GM23248 (cell line): ENCODE measurements around the gene KDM5A. TPM values are rescaled to one million over a fixed set of nuclear protein-coding genes. Genes with fewer than 3 reads are reported as not detected.
"Not testable (repeated sequence)": the region's sequence is repeated elsewhere in the genome, so short reads cannot be mapped to it uniquely, and the experiment has no call there.

ENCODE experiments used
- DNase-seq: peaks from one replicate; pipeline ENCODE4 v3.0.0-alpha.2; 2015
- H2AFZ ChIP-seq: fragments of 200-600 bp; sonication (generic); 2 replicates; pipeline ENCODE4 v1.6.1; 2016; ENCODE audit warnings: antibody characterized with exemption
- H3F3A ChIP-seq: fragments of 200-600 bp; sonication (generic); 2 replicates; pipeline ENCODE4 v1.6.1; 2016; ENCODE audit warnings: mild to moderate bottlenecking, antibody characterized with exemption, mixed run types; ENCODE audit not compliant: insufficient read depth
- H3K27ac ChIP-seq: fragments of 200-600 bp; sonication (generic); 2 replicates; pipeline ENCODE4 v1.5.1; 2016; ENCODE audit warnings: mild to moderate bottlenecking
- H3K27me3 ChIP-seq: fragments of 200-600 bp; sonication (generic); replicated peaks from 2 replicates; pipeline ENCODE4 v1.6.1; 2016; ENCODE audit warnings: mild to moderate bottlenecking; ENCODE audit not compliant: insufficient read depth
- H3K36me3 ChIP-seq: fragments of 200-600 bp; sonication (generic); 2 replicates; pipeline ENCODE4 v1.6.1; 2016; ENCODE audit warnings: low read depth, mild to moderate bottlenecking
- H3K4me1 ChIP-seq: fragments of 200-600 bp; sonication (generic); 2 replicates; pipeline ENCODE4 v1.6.1; 2016; ENCODE audit warnings: mild to moderate bottlenecking; ENCODE audit not compliant: insufficient read depth
- H3K4me2 ChIP-seq: fragments of 200-600 bp; sonication (generic); one replicate; pipeline ENCODE4 v1.6.1; 2016; ENCODE audit warnings: mild to moderate bottlenecking; ENCODE audit not compliant: unreplicated experiment
- H3K4me3 ChIP-seq: fragments of 200-600 bp; sonication (generic); 2 replicates; pipeline ENCODE4 v1.5.1; 2016; ENCODE audit warnings: mild to moderate bottlenecking
- H3K79me2 ChIP-seq: fragments of 200-600 bp; sonication (generic); 2 replicates; pipeline ENCODE4 v1.6.1; 2016; ENCODE audit warnings: mild to moderate bottlenecking; ENCODE audit not compliant: insufficient read depth
- H3K9ac ChIP-seq: fragments of 200-600 bp; sonication (generic); 2 replicates; pipeline ENCODE4 v1.6.1; 2016; ENCODE audit warnings: mild to moderate bottlenecking
- H3K9me2 ChIP-seq: fragments of 200-600 bp; sonication (generic); 2 replicates; pipeline ENCODE4 v1.6.1; 2016; ENCODE audit warnings: mixed run types, mild to moderate bottlenecking, moderate library complexity; ENCODE audit not compliant: insufficient read depth
- H3K9me3 ChIP-seq: fragments of 200-600 bp; sonication (generic); one replicate; pipeline ENCODE4 v1.6.1; 2017; ENCODE audit warnings: low read depth
- H4K20me1 ChIP-seq: fragments of 200-600 bp; sonication (generic); 2 replicates; pipeline ENCODE4 v1.6.0; 2016; ENCODE audit not compliant: insufficient read depth
- EZH2 ChIP-seq: fragments of 200-600 bp; sonication (generic); IDR thresholded peaks from 2 replicates; pipeline ENCODE4 v1.6.1; 2018; ENCODE audit warnings: antibody characterized with exemption, mild to moderate bottlenecking; ENCODE audit not compliant: insufficient read depth, poor library complexity, severe bottlenecking
- EZH2phosphoT487 ChIP-seq: fragments of 200-600 bp; sonication (generic); IDR thresholded peaks from 2 replicates; pipeline ENCODE4 v1.6.1; 2018; ENCODE audit warnings: antibody characterized with exemption, moderate library complexity, mild to moderate bottlenecking, low read depth; ENCODE audit not compliant: insufficient read depth
- WGBS, 2 experiments: methylation state at CpG; one replicate each; pipeline ENCODE4 v1.1.6; 2015 to 2017; ENCODE audit warnings: low lambda C conversion rate in 2 of 2, low coverage in 1 of 2; ENCODE audit errors: missing lambda C conversion rate in 2 of 2; 5-methylcytosine and 5-hydroxymethylcytosine counted together
- in situ Hi-C: fragments of 300-500 bp; cut with MboI; formaldehyde crosslinking; loops from 2 replicates; pipeline ENCODE4 v1.15.0; 2020
- polyA plus RNA-seq: library from polyadenylated mRNA; unstranded; fragments of >200 nt; fragmentation: Nextera tagmentation; extraction: Ambion mirVana; gene quantifications from 2 replicates; pipeline ENCODE4 v1.2.1, GENCODE V29; 2016
- total RNA-seq: library from RNA; depleted of rRNA; stranded (reverse); fragments of >200 nt; shearing (Covaris generic); gene quantifications from 2 replicates; pipeline ENCODE4 v1.2.3, GENCODE V29; 2014

KDM5A gene
- total and polyA plus RNA-seq, 2 experiments from 2014 or later, result 25.1 to 31.4 TPM

DNA sequence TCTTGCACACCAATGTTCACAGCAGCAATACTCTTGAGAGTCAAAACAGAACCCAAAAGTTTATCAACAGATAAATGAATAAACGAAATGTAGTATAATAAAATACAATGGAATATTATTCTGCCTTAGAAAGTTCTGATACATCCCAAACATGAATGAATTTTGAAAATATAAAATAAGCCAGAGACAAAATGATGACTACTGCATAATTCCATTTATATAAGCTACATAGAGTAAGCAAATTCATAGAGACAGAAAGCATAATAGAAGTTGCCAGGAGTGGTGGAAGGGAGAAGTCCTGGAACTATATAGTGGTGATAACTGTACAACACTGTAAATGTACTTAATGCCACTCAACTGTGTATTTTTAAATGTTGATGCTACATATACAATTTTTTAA lies 21.1 kb downstream of the KDM5A start:
- 0 out of 2 replicates have a peak, but pooled peaks cover 5% of the 10 kb centered on the region for H4K20me1 ChIP-seq
- 96 to 100% methylated on average over 1 of the region's 1 CpG for WGBS, 2 experiments
- H3F3A ChIP-seq, result peaks cover 3% of the 10 kb centered on the region; the same call in 1 of the 2 replicates
- no peak overlapping the region for H3K4me2 ChIP-seq
- peaks cover 70% of the 10 kb centered on the region for H3K36me3 ChIP-seq
- in situ Hi-C loops, result no loop called here
- no peak overlapping the region for H3K9ac ChIP-seq
- no peak for DNase-seq
- H3K4me1 ChIP-seq, result no peaks in the 10 kb centered on the region
- no peaks in the 10 kb centered on the region for H3K9me2 ChIP-seq
- H2AFZ ChIP-seq, result no peak overlapping the region
- no peak overlapping the region for H3K4me3 ChIP-seq
- no peaks in the 10 kb centered on the region for H3K9me3 ChIP-seq
- H3K27ac ChIP-seq, result no peak overlapping the region
- peaks cover 38% of the 10 kb centered on the region for H3K79me2 ChIP-seq
- no peak for TF ChIP-seq EZH2
- no peak for TF ChIP-seq EZH2phosphoT487
- no peaks in the 10 kb centered on the region for H3K27me3 ChIP-seq

DNA sequence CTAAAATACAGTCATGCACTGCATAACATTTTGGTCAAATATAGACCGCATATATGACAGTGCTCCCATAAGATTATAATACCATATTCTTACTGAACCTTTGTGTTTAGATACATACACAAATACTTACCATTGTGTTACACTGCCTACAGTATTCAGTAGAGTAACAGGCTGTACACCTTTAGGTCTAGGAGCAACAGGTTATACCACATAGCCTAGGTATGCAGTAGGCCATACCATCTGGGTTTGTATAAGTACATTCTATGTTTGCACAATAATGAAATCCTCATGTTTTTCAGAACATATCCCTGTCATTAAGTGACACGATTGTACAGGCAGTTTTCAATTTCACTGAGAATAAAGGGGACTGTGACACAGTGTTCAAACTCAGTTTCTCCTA lies 22.3 kb downstream of the KDM5A start:
- WGBS, 2 experiments, result 73 to 81% methylated on average over 2 of the region's 2 CpGs
- no peak for TF ChIP-seq EZH2phosphoT487
- no peak for TF ChIP-seq EZH2
- H3K9ac ChIP-seq, result no peak overlapping the region

DNA sequence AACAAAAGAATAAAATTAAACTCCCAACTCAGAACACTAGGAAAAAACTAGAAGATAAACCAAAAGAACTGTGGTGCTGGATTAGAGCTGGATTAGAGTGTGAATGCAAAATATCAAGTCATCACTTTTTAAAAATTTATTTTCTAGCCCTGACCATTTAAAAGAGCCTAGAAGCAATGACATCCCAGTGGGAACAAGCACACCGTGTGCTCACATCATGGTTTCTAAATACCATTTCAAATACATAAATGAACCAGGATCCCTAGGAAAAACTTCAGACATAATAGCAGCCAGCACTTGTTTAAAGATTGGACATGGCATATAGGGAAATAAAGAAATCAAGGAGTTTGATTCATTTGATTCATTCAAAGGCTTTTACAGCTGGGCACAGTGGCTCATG lies 30.0 kb downstream of the KDM5A start:
- 95 to 100% methylated on average over 1 of the region's 1 CpG for WGBS, 2 experiments
- TF ChIP-seq EZH2, result no peak
- no peak for TF ChIP-seq EZH2phosphoT487
- Histone ChIP-seq H4K20me1 (0 out of 2 replicates have a peak, but pooled peaks cover 8% of the 10 kb centered on the region), H3K27me3 (no peaks in the 10 kb centered on the region), H3K9ac (no peak overlapping the region), H3F3A (peaks cover 23% of the 10 kb centered on the region; the same call in 1 of the 2 replicates), H3K9me3 (no peaks in the 10 kb centered on the region), H3K36me3 (peaks cover 60% of the 10 kb centered on the region), H3K4me1 (peaks cover 11% of the 10 kb centered on the region), H3K4me2 (no peak overlapping the region), H3K4me3 (no peak overlapping the region), H3K27ac (no peak overlapping the region), H3K9me2 (no peaks in the 10 kb centered on the region), H3K79me2 (peaks cover 80% of the 10 kb centered on the region), H2AFZ (no peak overlapping the region)
- DNase-seq, result no peak
- in situ Hi-C loops, result no loop called here

More for the DNA sequence above, 22.3 kb downstream of the KDM5A start:
- DNase-seq, result no peak
- H3K9me2 ChIP-seq, result no peaks in the 10 kb centered on the region
- H3F3A ChIP-seq, result peaks cover 3% of the 10 kb centered on the region; the same call in 1 of the 2 replicates
- H3K27ac ChIP-seq, result no peak overlapping the region
- H3K36me3 ChIP-seq, result peaks cover 80% of the 10 kb centered on the region
- no peaks in the 10 kb centered on the region for H3K27me3 ChIP-seq
- H2AFZ ChIP-seq, result no peak overlapping the region
- no peaks in the 10 kb centered on the region for H3K9me3 ChIP-seq
- H3K4me1 ChIP-seq, result no peaks in the 10 kb centered on the region
- H3K4me3 ChIP-seq, result no peak overlapping the region
- H3K79me2 ChIP-seq, result peaks cover 46% of the 10 kb centered on the region
- no peak overlapping the region for H3K4me2 ChIP-seq
- in situ Hi-C loops, result no loop called here
- H4K20me1 ChIP-seq, result 0 out of 2 replicates have a peak, but pooled peaks cover 5% of the 10 kb centered on the region

DNA sequence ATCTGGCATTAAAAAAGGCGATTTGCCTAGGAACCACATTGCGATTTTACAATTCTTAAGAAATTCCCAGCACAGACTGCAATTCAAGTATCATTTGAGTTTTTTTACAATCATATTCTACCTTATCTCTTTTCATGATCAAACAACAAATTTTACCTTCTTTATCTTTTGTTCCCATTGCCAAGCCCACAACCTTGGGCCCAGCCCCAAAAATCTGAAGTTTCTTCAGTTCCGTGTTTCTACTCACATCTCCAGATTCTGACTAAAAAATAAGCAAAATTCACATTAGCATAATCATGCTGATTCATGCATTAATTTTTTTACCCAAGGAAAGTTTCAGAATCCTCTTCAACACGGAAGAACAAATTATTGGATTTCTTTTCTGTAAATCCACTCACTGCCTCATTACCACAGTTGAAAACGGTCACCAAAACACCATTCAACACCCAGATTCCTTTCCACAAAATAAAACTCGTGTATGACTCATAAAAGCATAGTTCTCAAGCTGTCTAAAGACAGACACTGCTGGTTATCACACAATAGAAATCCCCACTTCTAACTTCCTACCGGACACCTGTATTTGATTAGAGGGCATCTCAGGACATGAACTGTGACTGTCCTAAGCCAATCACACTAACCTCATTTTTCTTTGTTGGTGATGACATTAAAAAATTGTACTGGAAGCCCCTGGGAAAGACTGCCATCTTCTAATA lies 32.7 kb downstream of the KDM5A start:
- no peaks in the 10 kb centered on the region for H3K9me2 ChIP-seq
- peak overlapping the region; percentile 55 for H3K27ac ChIP-seq
- H3K4me1 ChIP-seq, result peaks cover 22% of the 10 kb centered on the region
- H3K4me3 ChIP-seq, result no peak overlapping the region
- peak; percentile 67 for DNase-seq
- WGBS, 2 experiments, result 58 to 61% methylated on average over 7 of the region's 7 CpGs
- H2AFZ ChIP-seq, result no peak overlapping the region
- H4K20me1 ChIP-seq, result 0 out of 2 replicates have a peak, but pooled peaks cover 3% of the 10 kb centered on the region
- H3K9me3 ChIP-seq, result no peaks in the 10 kb centered on the region
- H3K79me2 ChIP-seq, result peaks cover 57% of the 10 kb centered on the region
- in situ Hi-C loops, result no loop called here
- peak overlapping the region; percentile 11 for H3K4me2 ChIP-seq
- H3F3A ChIP-seq, result peaks cover 31% of the 10 kb centered on the region
- H3K27me3 ChIP-seq, result no peaks in the 10 kb centered on the region
- TF ChIP-seq EZH2phosphoT487, result no peak
- no peak for TF ChIP-seq EZH2
- no peak overlapping the region for H3K9ac ChIP-seq
- peaks cover 49% of the 10 kb centered on the region for H3K36me3 ChIP-seq

DNA sequence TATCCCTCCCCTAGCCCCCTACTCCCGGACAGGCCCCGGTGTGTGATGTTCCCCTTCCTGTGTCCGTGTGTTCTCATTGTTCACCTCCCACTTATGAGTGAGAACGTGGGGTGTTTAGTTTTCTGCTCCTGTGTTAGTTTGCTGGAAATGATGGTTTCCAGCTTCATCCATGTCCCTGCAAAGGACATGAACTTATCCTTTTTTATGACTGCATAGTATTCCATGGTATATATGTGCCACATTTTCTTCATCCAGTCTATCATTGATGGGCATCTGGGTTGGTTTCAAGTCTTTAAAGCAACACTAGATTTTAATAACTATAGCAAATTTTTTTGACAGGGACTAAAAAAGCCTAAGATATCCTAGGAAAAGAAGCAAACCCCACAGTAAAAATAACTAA lies 37.9 kb downstream of the KDM5A start:
- H3K9me3 ChIP-seq, result not testable (repeated sequence)

DNA sequence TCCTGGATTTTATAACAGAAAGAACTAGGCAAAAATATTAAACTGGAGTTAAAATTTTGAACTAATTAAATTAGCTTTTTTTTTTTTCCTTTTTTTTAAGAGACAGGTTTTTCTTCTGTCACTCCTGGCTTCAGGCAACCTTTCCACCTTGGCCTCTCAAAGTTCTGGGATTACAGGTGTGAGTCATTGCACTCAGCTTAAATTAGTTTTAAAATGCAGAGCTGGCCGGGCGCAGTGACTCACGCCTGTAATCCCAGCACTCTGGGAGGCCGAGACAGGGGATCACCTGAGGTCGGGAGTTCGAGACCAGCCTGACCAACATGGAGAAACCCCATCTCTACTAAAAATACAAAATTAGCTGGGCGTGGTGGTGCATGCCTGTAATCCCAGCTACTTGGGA lies 39.5 kb downstream of the KDM5A start:
- H3K9me2 ChIP-seq, H4K20me1 ChIP-seq, H3K4me3 ChIP-seq, H3K27ac ChIP-seq, DNase-seq, H3K9ac ChIP-seq, H3F3A ChIP-seq, H2AFZ ChIP-seq, H3K27me3 ChIP-seq, in situ Hi-C loops, H3K9me3 ChIP-seq, H3K4me2 ChIP-seq: not testable (repeated sequence)
- Histone ChIP-seq H3K36me3 (peaks cover 46% of the 10 kb centered on the region), H3K79me2 (peaks cover 65% of the 10 kb centered on the region), H3K4me1 (peaks cover 11% of the 10 kb centered on the region)
- 91 to 96% methylated on average over 7 of the region's 7 CpGs for WGBS, 2 experiments

More for the DNA sequence above, 37.9 kb downstream of the KDM5A start:
- H3F3A ChIP-seq, result peaks cover 14% of the 10 kb centered on the region
- H3K4me3 ChIP-seq, DNase-seq, H3K4me2 ChIP-seq, H3K27me3 ChIP-seq, H4K20me1 ChIP-seq, H2AFZ ChIP-seq, H3K27ac ChIP-seq, in situ Hi-C loops, H3K9me2 ChIP-seq, H3K9ac ChIP-seq: not testable (repeated sequence)
- WGBS, 2 experiments, result 90 to 94% methylated on average over 4 of the region's 4 CpGs
- H3K79me2 ChIP-seq, result peaks cover 64% of the 10 kb centered on the region
- peaks cover 57% of the 10 kb centered on the region for H3K36me3 ChIP-seq
- H3K4me1 ChIP-seq, result peaks cover 14% of the 10 kb centered on the region

DNA sequence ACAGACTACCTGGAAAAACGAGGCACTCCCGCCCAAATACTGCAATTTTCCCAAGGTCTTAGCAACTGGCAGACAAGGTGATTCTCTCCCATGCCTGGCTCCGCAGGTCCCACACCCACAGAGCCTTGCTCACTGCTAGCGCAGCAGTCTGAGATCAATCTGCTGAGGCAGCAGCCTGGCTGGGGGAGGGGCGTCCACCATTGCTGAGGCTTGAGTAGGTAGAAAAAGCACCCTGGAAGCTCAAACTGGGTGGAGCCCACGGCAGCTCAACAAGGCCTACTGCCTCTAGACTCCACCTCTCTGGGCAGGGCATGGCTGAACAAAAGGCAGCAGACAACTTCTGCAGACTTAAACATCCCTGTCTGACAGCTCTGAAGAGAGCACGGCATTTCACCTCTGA lies 46.1 kb downstream of the KDM5A start:
- H3K27me3 ChIP-seq, H3K9ac ChIP-seq, H4K20me1 ChIP-seq, in situ Hi-C loops, H3K9me3 ChIP-seq, H3K4me1 ChIP-seq, DNase-seq, H2AFZ ChIP-seq, H3K4me2 ChIP-seq, H3F3A ChIP-seq, H3K4me3 ChIP-seq, H3K9me2 ChIP-seq, H3K27ac ChIP-seq: not testable (repeated sequence)
- Histone ChIP-seq H3K79me2 (peaks cover 96% of the 10 kb centered on the region), H3K36me3 (peaks cover 11% of the 10 kb centered on the region)
- WGBS, 2 experiments, result 81 to 90% methylated on average over 7 of the region's 7 CpGs
